22Rv1 (cell line): ENCODE results near the gene HBB.

Source experiments
- CTCF ChIP-seq: fragments of 450-650 bp; IDR thresholded peaks from 2 replicates; pipeline ENCODE4 v1.5.1; 2017; ENCODE audit warnings: mild to moderate bottlenecking
- ZFX ChIP-seq: fragments of 450-650 bp; IDR thresholded peaks from 2 replicates; pipeline ENCODE4 v1.6.1; 2017; ENCODE audit warnings: antibody characterized with exemption, borderline replicate concordance

DNA sequence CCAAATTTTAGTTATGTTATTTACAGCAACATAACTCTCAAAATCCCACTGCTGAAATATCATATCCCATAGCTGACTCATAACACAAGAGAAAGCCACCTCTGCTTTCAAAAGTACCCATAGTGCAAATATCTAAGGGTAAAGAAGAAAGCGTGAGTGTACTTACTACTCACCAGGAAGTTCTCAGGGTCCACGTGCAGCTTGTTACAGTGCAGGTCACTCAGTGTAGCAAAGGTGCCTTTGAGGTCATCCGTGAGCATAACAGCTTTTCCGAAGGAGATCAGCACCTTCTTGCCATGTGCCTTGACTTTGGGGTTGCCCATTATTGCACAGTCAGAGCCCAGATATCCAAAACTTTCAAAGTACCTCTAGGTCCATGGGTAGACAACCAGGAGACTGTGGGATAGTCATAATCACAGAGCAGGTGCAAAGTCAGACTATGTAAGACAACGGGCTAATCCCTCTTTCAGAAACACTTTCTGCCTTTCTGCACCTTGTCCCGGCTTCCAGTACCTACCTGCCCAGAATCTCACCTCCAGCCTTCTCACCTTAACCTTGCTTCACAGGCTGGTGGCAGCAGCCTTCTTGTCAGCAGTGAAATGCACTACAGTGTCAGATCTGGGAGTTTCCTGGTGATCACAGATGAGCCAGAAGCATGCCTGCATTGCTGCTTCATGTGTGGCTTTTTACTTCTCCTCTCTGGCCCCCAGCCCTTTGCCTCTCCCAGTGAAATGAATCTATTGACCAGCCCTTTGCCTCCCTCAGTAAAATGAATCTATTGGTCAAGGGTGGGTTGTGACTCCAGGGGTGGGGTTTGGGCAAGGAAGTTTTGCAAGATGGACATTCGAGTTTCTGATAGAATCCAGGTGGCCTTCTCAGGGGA, 16.3 kb upstream of the HBB start:
- TF ChIP-seq CTCF (no peak), ZFX (no peak)
